MCF 10A (cell line): Measurements from ENCODE around the gene MOXD1. TPM values are rescaled to one million over a fixed set of nuclear protein-coding genes. Genes with fewer than 3 reads are reported as not detected.

ENCODE experiments used
- BruUV-seq: library from RNA; stranded (reverse); fragments of 400-500 nt; replicated peaks from 2 replicates; lab custom pipeline; 2021; lab: Mats Ljungman, UMichigan
- CTCF ChIA-PET: fragments of 300-600 bp; sonication (Branson Sonifier 250); formaldehyde crosslinking; extraction: SDS; loops from one replicate; lab custom pipeline; 2021; ENCODE audit warnings: antibody characterized with exemption, inconsistent platforms; lab: Yijun Ruan, JAX
- POLR2A ChIA-PET: fragments of 300-600, 350-650 bp; sonication (Branson Sonifier 250); formaldehyde crosslinking; extraction: SDS; loops from one replicate; lab custom pipeline; 2020; ENCODE audit warnings: antibody characterized with exemption, inconsistent platforms; lab: Yijun Ruan, JAX
- DNase-seq: peaks from one replicate; pipeline ENCODE4 v3.0.0-alpha.2; 2018; ENCODE audit not compliant: unreplicated experiment
- H3K27ac Mint-ChIP-seq: one replicate; pipeline ENCODE4 v1.8.0; 2022; ENCODE audit warnings: mild to moderate bottlenecking, low read depth, mixed read lengths; ENCODE audit not compliant: unreplicated experiment
- H3K27me3 Mint-ChIP-seq: one replicate; pipeline ENCODE4 v1.8.0; 2022; ENCODE audit warnings: mixed read lengths; ENCODE audit not compliant: insufficient read depth, unreplicated experiment
- H3K36me3 Mint-ChIP-seq: one replicate; pipeline ENCODE4 v1.8.0; 2022; ENCODE audit warnings: mild to moderate bottlenecking, moderate library complexity, mixed read lengths; ENCODE audit not compliant: insufficient read depth, unreplicated experiment
- H3K4me1 Mint-ChIP-seq: one replicate; pipeline ENCODE4 v1.8.0; 2022; ENCODE audit warnings: mixed read lengths; ENCODE audit not compliant: insufficient read depth, unreplicated experiment
- H3K4me3 Mint-ChIP-seq: one replicate; pipeline ENCODE4 v1.8.0; 2022; ENCODE audit warnings: mild to moderate bottlenecking, moderate library complexity, mixed read lengths; ENCODE audit not compliant: unreplicated experiment
- H3K9me3 Mint-ChIP-seq: one replicate; pipeline ENCODE4 v1.8.0; 2022; ENCODE audit warnings: mixed read lengths; ENCODE audit not compliant: unreplicated experiment
- intact Hi-C: fragments of 100-400 bp; cut with micrococcal nuclease; formaldehyde crosslinking; loops from 2 replicates; pipeline ENCODE4 v1.14.1; 2022
- total RNA-seq: library from RNA; stranded (reverse); gene quantifications from 2 replicates; pipeline ENCODE4 v1.2.3, GENCODE V29; 2022
- TF ChIP-seq, protein P1 (sequence below): fragments of 200-600 bp; IDR thresholded peaks from one replicate; pipeline ENCODE4 v1.8.0; 2022; ENCODE audit warnings: antibody characterized with exemption, mild to moderate bottlenecking; ENCODE audit not compliant: unreplicated experiment

MOXD1 gene
- total RNA-seq, 1 experiment from 2014 or later: 0.09 TPM

GRCh38 chr6:132268209-132268608 lies 133.1 kb downstream of the MOXD1 start:
- no peak for DNase-seq
- BruUV-seq: no TSS peak
- POLR2A ChIA-PET: interaction anchor here (1.4 kb wide), 1 partner anchor 8 kb away, joined by 3 read pairs; no protein-coding TSS in a partner anchor
- Mint-ChIP-seq H3K4me1 (no peaks in the 10 kb centered on the region), H3K9me3 (no peaks in the 10 kb centered on the region), H3K27ac (no peak overlapping the region), H3K27me3 (no peaks in the 10 kb centered on the region), H3K36me3 (no peaks in the 10 kb centered on the region), H3K4me3 (no peak overlapping the region)
- CTCF ChIA-PET: interaction anchor here (1.0 to 7.7 kb wide), 5 partner anchors 8 to 353 kb away, joined by 3 to 134 read pairs (median 10); no protein-coding TSS in a partner anchor
- TF ChIP-seq, protein P1, sequence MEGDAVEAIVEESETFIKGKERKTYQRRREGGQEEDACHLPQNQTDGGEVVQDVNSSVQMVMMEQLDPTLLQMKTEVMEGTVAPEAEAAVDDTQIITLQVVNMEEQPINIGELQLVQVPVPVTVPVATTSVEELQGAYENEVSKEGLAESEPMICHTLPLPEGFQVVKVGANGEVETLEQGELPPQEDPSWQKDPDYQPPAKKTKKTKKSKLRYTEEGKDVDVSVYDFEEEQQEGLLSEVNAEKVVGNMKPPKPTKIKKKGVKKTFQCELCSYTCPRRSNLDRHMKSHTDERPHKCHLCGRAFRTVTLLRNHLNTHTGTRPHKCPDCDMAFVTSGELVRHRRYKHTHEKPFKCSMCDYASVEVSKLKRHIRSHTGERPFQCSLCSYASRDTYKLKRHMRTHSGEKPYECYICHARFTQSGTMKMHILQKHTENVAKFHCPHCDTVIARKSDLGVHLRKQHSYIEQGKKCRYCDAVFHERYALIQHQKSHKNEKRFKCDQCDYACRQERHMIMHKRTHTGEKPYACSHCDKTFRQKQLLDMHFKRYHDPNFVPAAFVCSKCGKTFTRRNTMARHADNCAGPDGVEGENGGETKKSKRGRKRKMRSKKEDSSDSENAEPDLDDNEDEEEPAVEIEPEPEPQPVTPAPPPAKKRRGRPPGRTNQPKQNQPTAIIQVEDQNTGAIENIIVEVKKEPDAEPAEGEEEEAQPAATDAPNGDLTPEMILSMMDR: no peak
- intact Hi-C loops: no loop called here

DNA sequence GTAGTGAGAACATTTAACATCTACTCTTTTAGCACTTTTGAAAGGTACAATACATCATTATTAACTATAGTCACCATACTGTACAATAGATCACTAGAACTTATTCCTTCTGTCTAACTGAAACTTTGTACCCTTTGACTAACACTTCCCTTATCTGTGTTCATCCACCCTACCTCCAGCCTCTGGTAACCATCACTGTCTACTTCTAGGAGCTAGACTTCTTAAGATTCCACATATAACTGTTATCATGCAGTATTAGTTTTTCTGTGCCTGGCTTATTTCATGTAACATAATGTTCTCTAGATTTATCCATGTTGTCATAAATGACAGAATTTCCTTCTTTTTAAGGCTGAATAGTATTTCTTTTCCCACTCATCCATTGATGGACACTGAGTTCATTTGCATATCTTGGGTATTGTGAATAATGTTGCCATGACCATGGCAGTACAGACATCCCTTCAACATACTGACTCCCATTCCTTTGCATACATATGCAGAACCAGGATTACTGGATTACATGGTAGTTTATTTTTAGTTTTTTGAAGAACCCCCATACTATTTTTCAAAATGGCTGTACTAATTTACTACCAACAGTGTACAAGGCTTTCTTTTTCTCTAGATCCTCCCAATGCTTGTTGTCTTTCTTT lies 135.7 kb downstream of the MOXD1 start:
- POLR2A ChIA-PET: no interaction called here
- H3K27ac Mint-ChIP-seq: no peak overlapping the region
- intact Hi-C loops: no loop called here

GRCh38 chr6:132264021-132264500 lies 137.2 kb downstream of the MOXD1 start:
- TF ChIP-seq, protein P1: no peak
- no peaks in the 10 kb centered on the region for H3K27me3 Mint-ChIP-seq
- BruUV-seq: no TSS peak
- H3K9me3 Mint-ChIP-seq: no peaks in the 10 kb centered on the region
- ChIA-PET CTCF (interaction anchor here (0.9 to 6.0 kb wide), 5 partner anchors 9 to 339 kb away, joined by 3 to 63 read pairs (median 4); no protein-coding TSS in a partner anchor), POLR2A (no interaction called here)
- intact Hi-C loops: no loop called here
- no peaks in the 10 kb centered on the region for H3K36me3 Mint-ChIP-seq
- DNase-seq: no peak
- no peak overlapping the region for H3K4me3 Mint-ChIP-seq
- H3K4me1 Mint-ChIP-seq: peaks cover 5% of the 10 kb centered on the region
- no peak overlapping the region for H3K27ac Mint-ChIP-seq

More for the DNA sequence above, 135.7 kb downstream of the MOXD1 start:
- CTCF ChIA-PET: interaction anchor here (0.6 to 7.7 kb wide), 3 partner anchors 14 to 351 kb away, joined by 3 to 134 read pairs (median 25); no protein-coding TSS in a partner anchor
- H3K27me3 Mint-ChIP-seq: no peaks in the 10 kb centered on the region
- TF ChIP-seq, protein P1: no peak
- no peak for DNase-seq
- no TSS peak for BruUV-seq
- H3K9me3 Mint-ChIP-seq: no peaks in the 10 kb centered on the region
- no peak overlapping the region for H3K4me3 Mint-ChIP-seq
- H3K36me3 Mint-ChIP-seq: no peaks in the 10 kb centered on the region
- H3K4me1 Mint-ChIP-seq: peaks cover 5% of the 10 kb centered on the region

- intact Hi-C loops: no loop called here
- CTCF ChIA-PET: interaction anchor here (0.6 to 6.0 kb wide), 13 partner anchors 10 to 346 kb away, joined by 3 to 76 read pairs (median 4); no protein-coding TSS in a partner anchor
Observed at GRCh38 chr6:132261354-132261753, 139.9 kb downstream of the MOXD1 start.

More at GRCh38 chr6:132261354-132261753, 139.9 kb downstream of the MOXD1 start:
- no peak overlapping the region for H3K27ac Mint-ChIP-seq
- H3K9me3 Mint-ChIP-seq: no peaks in the 10 kb centered on the region
- no peak overlapping the region for H3K4me3 Mint-ChIP-seq
- no TSS peak for BruUV-seq
- peaks cover 5% of the 10 kb centered on the region for H3K4me1 Mint-ChIP-seq
- TF ChIP-seq, protein P1: no peak
- POLR2A ChIA-PET: interaction anchor here (0.8 kb wide), 1 partner anchor 10 kb away, joined by 4 read pairs; no protein-coding TSS in a partner anchor
- DNase-seq: peak; percentile 30
- no peaks in the 10 kb centered on the region for H3K27me3 Mint-ChIP-seq
- no peaks in the 10 kb centered on the region for H3K36me3 Mint-ChIP-seq
